Stimulated activated CD4-positive, alpha-beta T cell treated with anti-CD3 and anti-CD28 coated beads, Interleukin-4, amount 100 ng/mL, for 1 hour (primary cell): ENCODE measurements around the gene LHX8.
"Not testable (repeated sequence)": the region's sequence is repeated elsewhere in the genome, so short reads cannot be mapped to it uniquely, and the experiment has no call there.

ENCODE experiments used
- DNase-seq: peaks from one replicate; pipeline ENCODE4 v3.0.0-alpha.2; 2020

LHX8 gene

DNA sequence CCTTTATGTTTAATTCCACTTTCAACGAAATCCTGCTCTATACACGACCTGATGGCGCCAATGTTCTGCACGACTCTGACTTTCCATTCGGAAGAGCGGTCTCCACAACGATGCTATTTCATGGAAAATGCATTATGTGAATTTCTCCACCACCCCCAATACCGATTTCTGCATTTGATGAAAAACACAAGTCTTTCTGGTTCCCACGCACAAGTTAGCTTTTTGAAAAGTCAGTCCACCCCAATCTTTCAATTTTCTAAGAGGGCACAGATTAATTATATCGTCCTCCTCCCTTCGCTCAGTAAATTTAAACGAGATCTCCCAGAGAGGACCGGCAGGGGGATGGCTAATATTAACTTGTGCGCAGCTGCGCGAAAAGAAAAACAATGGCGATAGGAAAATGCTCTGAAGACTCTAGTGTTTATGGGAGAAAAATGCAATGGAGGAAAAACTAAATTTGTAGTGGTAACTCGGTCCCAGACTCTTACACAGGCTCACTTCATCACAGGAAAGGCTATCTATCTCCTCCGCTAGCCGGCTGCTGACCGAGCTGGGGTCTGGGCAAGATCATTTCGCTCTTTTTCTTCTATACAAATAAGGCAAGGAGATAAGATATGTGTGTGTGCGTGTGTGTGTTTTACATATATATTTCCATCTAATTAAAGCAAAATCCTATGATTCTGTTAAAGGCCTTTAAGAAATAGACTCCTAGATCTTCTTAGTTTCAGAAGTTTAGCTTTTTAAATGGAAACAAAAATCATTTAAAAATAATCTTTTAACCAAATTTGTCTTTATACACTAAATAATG lies 1.2 kb upstream of the LHX8 start:
- no peak for DNase-seq

GRCh38 chr1:75134647-75135572 lies 722 bp downstream of the LHX8 start:
- no peak for DNase-seq

- DNase-seq: no peak
Observed at GRCh38 chr1:75135573-75136194, 1.5 kb downstream of the LHX8 start.

- DNase-seq: no peak
Observed at GRCh38 chr1:75136195-75136815, 2.1 kb downstream of the LHX8 start.

DNA sequence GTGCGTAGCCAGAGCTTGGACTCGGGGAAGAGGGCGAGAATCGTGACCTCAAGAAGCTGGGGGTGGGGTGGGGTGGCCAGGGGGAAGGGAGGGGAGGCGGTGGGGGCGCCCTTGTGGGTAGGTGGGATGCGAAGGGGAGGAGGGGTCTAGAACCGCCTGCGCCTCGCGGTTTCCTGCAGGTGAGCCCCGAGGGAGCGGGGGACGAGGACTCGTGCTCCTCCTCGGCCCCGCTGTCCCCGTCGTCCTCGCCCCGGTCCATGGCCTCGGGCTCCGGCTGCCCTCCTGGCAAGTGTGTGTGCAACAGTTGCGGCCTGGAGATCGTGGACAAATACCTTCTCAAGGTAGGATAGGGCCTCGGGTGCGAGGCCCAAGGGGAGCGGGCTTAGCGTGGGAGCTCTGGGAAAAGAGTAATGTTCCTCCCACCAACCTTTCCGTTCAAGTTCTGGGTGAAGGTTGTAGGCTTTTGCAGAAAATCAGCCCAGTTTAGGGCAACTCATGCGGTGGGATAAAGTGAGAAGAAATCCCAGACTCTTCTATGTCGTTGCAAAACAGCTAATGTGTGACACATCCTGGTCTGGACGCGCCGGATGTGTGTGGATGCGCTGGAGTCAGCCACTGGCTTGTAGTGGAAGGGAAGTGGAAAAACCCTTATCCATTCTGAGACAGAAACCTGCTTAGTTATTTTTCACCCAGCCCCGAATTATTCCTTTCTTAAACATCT lies 2.9 kb downstream of the LHX8 start:
- no peak for DNase-seq

- no peak for DNase-seq
Observed at GRCh38 chr1:75152092-75152491, 17.9 kb downstream of the LHX8 start.

- DNase-seq: no peak
Observed at GRCh38 chr1:75159154-75159553, 25.0 kb downstream of the LHX8 start.

DNA sequence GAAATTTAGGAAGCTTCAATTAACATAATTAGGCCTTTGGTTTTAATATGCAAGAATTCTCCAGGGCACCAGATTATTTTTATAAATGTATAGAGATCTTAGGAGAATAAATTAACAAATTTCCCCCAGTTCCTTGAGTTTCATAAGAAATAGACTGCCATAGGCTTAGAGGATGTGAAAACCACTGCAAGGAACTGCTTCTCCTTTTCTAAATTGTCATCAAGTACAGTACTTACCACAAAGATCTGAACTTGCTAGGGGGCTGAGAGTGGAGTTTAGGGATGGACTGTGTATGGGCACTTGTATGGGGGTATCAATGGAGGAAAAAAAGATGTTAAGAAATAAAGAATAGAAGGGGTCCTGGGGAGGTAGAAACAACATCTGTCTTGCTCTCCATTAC lies 31.1 kb downstream of the LHX8 start:
- DNase-seq: no peak

DNA sequence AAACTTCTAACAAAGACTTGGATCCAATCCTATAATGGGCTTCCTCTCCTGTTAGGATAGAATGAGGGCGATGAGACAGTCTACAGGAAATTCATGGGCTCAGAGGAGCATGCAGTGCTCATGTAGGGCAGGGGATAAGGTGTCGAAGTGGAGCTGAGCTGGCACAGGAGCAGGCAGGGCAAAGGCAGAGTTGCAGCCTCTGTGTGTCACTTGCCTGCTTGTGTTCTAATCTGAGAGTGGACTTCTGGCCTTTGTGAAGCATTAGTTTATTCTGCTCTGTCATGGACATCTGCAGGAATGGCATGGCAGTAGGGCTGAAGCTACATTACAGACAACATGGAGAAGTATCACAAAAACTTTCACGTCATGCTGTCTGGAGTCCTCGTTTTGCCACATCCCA lies 32.6 kb downstream of the LHX8 start:
- no peak for DNase-seq

- DNase-seq: no peak
Observed at GRCh38 chr1:75170011-75170410, 35.8 kb downstream of the LHX8 start.

GRCh38 chr1:75170981-75171380 lies 36.8 kb downstream of the LHX8 start:
- no peak for DNase-seq

DNA sequence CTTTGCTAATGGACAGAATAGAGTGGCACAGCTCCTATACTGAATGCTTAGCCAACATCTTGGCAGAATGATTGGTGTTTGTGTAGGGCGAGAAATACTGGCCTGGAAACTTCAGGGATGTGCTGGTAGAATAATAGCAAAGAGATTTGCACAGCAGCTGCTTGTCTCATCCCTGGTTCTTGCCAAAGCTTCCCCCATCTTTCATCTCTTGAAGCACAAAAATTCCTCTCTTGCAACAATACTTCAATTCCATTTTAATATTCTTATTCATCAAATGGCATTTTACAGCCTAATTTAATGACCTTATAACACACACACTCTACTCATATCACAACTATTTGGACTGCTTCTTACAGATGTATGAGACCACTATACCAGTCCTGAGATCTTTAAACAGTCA lies 37.7 kb downstream of the LHX8 start:
- no peak for DNase-seq

DNA sequence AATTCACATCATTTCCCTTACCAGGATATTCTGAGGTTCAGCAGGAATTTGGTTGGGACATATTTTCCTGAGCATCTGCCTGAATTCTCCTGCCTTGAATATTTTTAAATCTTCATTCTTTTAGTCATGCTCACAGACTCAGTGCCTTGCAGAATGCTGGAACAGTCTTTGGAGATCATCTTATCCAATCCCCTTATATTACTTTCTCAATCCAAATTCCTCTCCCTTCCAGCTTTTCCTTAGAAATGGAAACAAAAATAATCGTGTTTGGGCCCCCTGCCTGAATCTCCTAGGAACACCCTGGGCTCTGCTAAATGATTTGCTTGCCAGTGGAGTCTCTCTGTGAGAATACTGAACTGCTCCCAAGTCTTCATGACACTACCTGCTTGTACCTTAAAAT lies 38.4 kb downstream of the LHX8 start:
- DNase-seq: no peak

DNA sequence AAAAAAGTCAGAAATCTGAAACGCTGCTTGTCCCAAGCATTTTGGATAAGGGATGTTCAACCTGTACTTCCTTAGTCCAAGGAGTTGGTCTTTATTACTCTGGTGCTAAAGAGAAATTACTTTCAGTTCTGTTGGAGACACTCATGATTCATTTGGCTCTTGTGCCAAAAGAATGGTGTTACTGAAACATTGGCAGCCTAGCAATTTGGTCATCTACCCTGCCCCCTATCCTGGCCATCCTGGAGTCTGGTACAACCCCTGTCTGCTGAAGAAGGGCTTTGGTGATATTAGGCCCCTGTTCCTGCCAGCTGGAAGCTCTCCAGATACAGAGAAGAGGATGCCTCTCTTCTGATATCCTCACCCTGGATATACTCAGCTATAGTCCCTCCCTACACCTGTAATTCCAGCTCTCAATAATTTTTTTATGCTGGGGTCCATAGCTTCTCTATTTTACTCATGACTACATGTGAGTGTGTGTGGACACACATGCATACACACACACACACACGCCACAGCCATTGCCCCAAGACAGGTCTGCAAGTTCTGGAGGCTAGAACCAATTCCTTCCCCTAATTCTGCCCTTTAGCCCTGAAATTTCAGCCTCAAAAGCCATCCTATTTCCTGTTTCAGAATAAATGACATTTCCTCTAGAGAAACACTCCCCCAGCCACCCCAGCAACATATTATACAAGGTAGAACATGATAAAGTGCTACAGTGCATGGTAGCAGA lies 40.0 kb downstream of the LHX8 start:
- DNase-seq: no peak

GRCh38 chr1:75181214-75181955 lies 47.2 kb downstream of the LHX8 start:
- not testable (repeated sequence) for DNase-seq

DNA sequence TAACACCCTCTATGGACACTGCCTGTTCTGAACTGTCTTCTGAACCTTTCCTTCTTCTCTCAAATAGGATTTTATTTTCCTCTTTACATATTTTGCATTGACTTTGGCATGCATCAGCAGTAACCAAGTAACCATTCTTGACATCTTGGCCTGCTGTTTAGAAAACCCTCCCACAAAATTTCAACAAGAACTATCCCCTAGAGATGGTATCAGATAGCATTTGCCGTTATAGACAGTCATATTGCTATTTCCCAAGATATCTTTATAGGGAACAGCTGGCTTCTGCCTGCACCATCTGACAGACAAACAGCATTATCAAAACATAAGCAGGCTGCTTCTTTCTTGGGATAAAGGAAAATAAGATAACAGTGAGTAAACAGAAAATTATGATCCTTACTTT lies 54.7 kb downstream of the LHX8 start:
- DNase-seq: no peak

DNA sequence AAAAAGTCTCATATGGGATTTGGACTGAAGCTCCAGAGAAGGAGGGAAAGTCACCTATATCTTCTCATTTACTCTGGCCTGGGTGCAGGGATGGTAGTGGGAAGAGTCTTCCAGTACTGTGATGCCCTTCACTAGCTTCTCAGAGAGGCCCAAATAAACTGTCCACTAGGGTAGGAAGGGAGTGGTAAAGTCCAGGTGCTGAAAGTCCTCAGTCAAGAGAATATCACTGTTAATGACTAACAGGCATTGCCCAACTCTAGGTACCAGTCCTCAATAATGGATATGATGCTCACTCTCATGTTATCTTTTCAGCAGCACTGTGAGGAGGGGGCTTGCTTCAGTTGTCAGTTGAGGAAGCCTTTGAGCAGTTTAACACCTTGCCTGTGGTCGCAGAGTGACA lies 64.0 kb downstream of the LHX8 start:
- DNase-seq: no peak

- DNase-seq: no peak
Observed at GRCh38 chr1:75198761-75199160, 64.6 kb downstream of the LHX8 start.

DNA sequence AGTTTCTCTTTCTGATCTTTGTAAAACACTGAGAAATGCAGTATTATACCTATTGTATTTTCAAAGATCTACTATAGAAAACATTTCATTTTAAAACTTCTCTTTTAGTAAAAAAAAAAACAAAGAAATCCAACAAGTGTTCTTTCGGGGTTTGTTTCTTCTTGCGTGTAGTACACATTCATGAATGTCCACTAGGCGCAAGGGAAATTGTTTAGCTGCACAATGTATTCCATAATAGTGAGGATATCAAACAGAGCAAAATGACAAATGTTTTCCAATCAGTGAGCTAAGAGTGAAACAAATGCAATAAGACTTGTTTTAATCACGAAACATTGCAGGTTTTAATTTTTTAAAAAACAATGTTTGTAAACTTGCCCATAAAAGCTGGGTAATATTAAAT lies 68.6 kb downstream of the LHX8 start:
- DNase-seq: no peak

DNA sequence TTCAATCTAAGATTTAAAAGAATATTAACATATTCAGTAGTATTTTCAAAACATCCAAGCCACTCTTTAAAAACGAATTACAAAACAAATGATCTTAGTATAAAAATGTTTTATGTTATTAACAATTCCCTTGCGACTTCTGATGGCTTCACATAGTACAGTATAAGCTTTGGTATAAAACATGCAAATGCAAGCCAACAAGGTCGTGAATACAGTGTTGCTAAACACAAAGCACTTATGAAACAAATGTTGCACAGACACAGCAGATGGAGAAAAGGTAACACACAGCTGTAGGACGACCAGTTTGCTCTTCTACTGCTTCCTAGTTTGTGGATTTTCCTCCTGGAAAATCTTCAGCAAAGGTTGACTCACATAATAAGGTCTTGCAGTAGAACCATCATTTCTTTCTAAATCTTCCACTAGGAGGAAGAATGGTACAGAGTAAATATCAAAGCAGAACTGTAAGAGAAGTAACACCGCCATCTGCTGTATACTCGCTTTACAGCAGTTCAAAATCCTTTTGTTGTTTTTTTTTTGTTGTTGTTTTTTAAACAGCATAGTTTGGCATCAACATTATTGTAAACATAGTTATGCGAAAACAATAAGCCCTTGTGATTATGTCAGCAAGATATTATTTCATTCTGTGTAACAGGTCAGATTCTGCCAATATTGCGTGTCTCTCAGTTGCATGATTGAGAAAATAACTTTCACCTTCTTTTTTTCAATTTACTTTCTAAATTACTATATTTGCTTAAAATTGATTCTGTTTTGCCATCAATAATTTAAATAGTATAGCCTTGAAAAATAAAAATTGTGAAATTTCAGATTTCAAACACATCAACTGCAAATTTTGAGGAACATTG lies 69.5 kb downstream of the LHX8 start:
- no peak for DNase-seq
